Left colon (tissue), 2 donors: ENCODE results near the gene COL28A1. TPM values are rescaled to one million over a fixed set of nuclear protein-coding genes. Genes with fewer than 3 reads are reported as not detected.
A peak's percentile ranks its signal among the peaks of the same experiment; 100 is the strongest.
"Not testable (repeated sequence)": the region's sequence is repeated elsewhere in the genome, so short reads cannot be mapped to it uniquely, and the experiment has no call there.

ENCODE experiments used
- ATAC-seq: fragments of 200-7000 bp; cut with Tn5 transposase; one replicate; pipeline ENCODE4 v1.9.1; 2020; ENCODE audit warnings: mild to moderate bottlenecking, moderate library complexity
- DNase-seq, 2 donors: peaks; one replicate each; pipeline ENCODE4 v3.0.0-alpha.2; 2020
- intact Hi-C, 2 donors: fragments of 100-400 bp; cut with DNase I in 1 of 2; cut with micrococcal nuclease in 1 of 2; formaldehyde crosslinking; loops; one replicate each; pipeline versions ENCODE4 v1.11.2 to v1.14.0; 2022; cut with DNase I, micrococcal nuclease
- total RNA-seq, 2 donors: library from RNA; stranded (reverse); fragmentation: NEBNext Ultra II Directional; extraction: Animal tissue kit (Norgen Biotek cat#: 25700); gene quantifications; one replicate each; pipeline ENCODE4 v1.2.1, GENCODE V29; 2021
- donor health status: DM: no; HTN: no; CAD: no.
- donor health status: DM: yes; HTN: yes; CAD: no.

COL28A1 gene
- total RNA-seq, 2 donors from 2014 or later = 3.2 to 5.1 TPM

GRCh38 chr7:7486362-7486761 lies 49.3 kb downstream of the COL28A1 start:
- intact Hi-C loops = no loop called here
- DNase-seq (no peak), ATAC-seq (no peak)

- ATAC-seq = no peak
- DNase-seq = no peak
- intact Hi-C loops = no loop called here
Observed at GRCh38 chr7:7484072-7484471, 51.6 kb downstream of the COL28A1 start.

GRCh38 chr7:7481802-7482201 lies 53.9 kb downstream of the COL28A1 start:
- intact Hi-C loops = no loop called here
- ATAC-seq (no peak), DNase-seq (no peak)

GRCh38 chr7:7479275-7479805 lies 56.3 kb downstream of the COL28A1 start:
- DNase-seq (no peak), ATAC-seq (no peak)
- intact Hi-C loops = no loop called here

GRCh38 chr7:7478569-7478968 lies 57.1 kb downstream of the COL28A1 start:
- ATAC-seq (no peak), DNase-seq (no peak)
- intact Hi-C loops = no loop called here

- intact Hi-C loops, DNase-seq, ATAC-seq: not testable (repeated sequence)
Observed at GRCh38 chr7:7477641-7478040, 58.0 kb downstream of the COL28A1 start.

GRCh38 chr7:7476381-7476780 lies 59.3 kb downstream of the COL28A1 start:
- no peak for DNase-seq
- ATAC-seq = no peak
- intact Hi-C loops = no loop called here

GRCh38 chr7:7475601-7476000 lies 60.1 kb downstream of the COL28A1 start:
- ATAC-seq = no peak
- no peak for DNase-seq
- intact Hi-C loops = no loop called here

GRCh38 chr7:7474436-7474835 lies 61.2 kb downstream of the COL28A1 start:
- ATAC-seq (no peak), DNase-seq (no peak)
- intact Hi-C loops = no loop called here

- DNase-seq, ATAC-seq, intact Hi-C loops: not testable (repeated sequence)
Observed at GRCh38 chr7:7464991-7465765, 70.5 kb downstream of the COL28A1 start.

GRCh38 chr7:7454000-7454399 lies 81.7 kb downstream of the COL28A1 start:
- DNase-seq (no peak), ATAC-seq (no peak)
- intact Hi-C loops = no loop called here

- intact Hi-C loops = no loop called here
- ATAC-seq (no peak), DNase-seq (no peak)
Observed at GRCh38 chr7:7452652-7453051, 83.0 kb downstream of the COL28A1 start.

GRCh38 chr7:7452119-7452518 lies 83.6 kb downstream of the COL28A1 start:
- intact Hi-C loops = no loop called here
- DNase-seq = no peak
- ATAC-seq = peak; percentile 100

GRCh38 chr7:7449055-7449454 lies 86.6 kb downstream of the COL28A1 start:
- DNase-seq (no peak), ATAC-seq (no peak)
- intact Hi-C loops = no loop called here

- intact Hi-C loops = no loop called here
- ATAC-seq (no peak), DNase-seq (no peak)
Observed at GRCh38 chr7:7446616-7447015, 89.1 kb downstream of the COL28A1 start.

GRCh38 chr7:7443806-7444350 lies 91.8 kb downstream of the COL28A1 start:
- intact Hi-C loops = no loop called here
- DNase-seq = no peak
- no peak for ATAC-seq

- ATAC-seq (no peak), DNase-seq (no peak)
- intact Hi-C loops = no loop called here
Observed at GRCh38 chr7:7439564-7439963, 96.1 kb downstream of the COL28A1 start.

GRCh38 chr7:7438851-7439250 lies 96.8 kb downstream of the COL28A1 start:
- DNase-seq = no peak
- intact Hi-C loops = no loop called here

GRCh38 chr7:7435978-7436377 lies 99.7 kb downstream of the COL28A1 start:
- intact Hi-C loops = no loop called here

More at GRCh38 chr7:7438851-7439250, 96.8 kb downstream of the COL28A1 start:
- ATAC-seq = no peak

GRCh38 chr7:7434329-7434728 lies 101.3 kb downstream of the COL28A1 start:
- intact Hi-C loops = no loop called here
- DNase-seq = no peak

More at GRCh38 chr7:7435978-7436377, 99.7 kb downstream of the COL28A1 start:
- ATAC-seq = no peak
- no peak for DNase-seq

More at GRCh38 chr7:7434329-7434728, 101.3 kb downstream of the COL28A1 start:
- no peak for ATAC-seq
